ENCODE results near the gene GPR160.

- TF ChIP-seq CTCF (IDR thresholded peaks at IDR 0.05) = no peak
- TF ChIP-seq POLR2A (IDR thresholded peaks at IDR 0.05) = no peak
- no peak for TF ChIP-seq EP300 (IDR thresholded peaks at IDR 0.05)
Measured at GRCh38 chr3:170050753-170051152, 13.0 kb downstream of the GPR160 start.

Data from tibial nerve (tissue), 4 donors.